SK-N-SH (cell line): ENCODE measurements around the gene MTR. TPM values are rescaled to one million over a fixed set of nuclear protein-coding genes. Genes with fewer than 3 reads are reported as not detected.

ENCODE experiments used
- CTCF ChIA-PET: fragments of 300-600, 350-600 bp; formaldehyde crosslinking; extraction: SDS; loops from one replicate; lab custom pipeline; 2021; lab: Yijun Ruan, JAX
- POLR2A ChIA-PET: fragments of 350-600 bp; sonication (Branson Sonifier 250); formaldehyde crosslinking; extraction: SDS; loops from one replicate; lab custom pipeline; 2020; ENCODE audit warnings: antibody characterized with exemption, inconsistent platforms; lab: Yijun Ruan, JAX
- DNase-seq: peaks from one replicate; pipeline ENCODE4 v3.0.0; 2012
- H2AFZ ChIP-seq: fragments of 200-600 bp; sonication (generic); 2 replicates; pipeline ENCODE4 v1.8.1; 2016; ENCODE audit warnings: antibody characterized with exemption, mild to moderate bottlenecking, low read depth
- H3F3A ChIP-seq: fragments of 200-600 bp; sonication (generic); replicated peaks from 2 replicates; pipeline ENCODE3; 2016; ENCODE audit warnings: antibody characterized with exemption, mild to moderate bottlenecking; ENCODE audit not compliant: insufficient read depth
- H3K27ac ChIP-seq, 2 experiments: fragments of 200-500 bp in 1 of 2; fragments of 200-600 bp in 1 of 2; sonication (Bioruptor generic) in 1 of 2; sonication (generic), shearing (Covaris generic) in 1 of 2; 2 replicates each; pipeline versions ENCODE4 v1.5.1 to v1.6.1; 2014 to 2016; ENCODE audit warnings: low read depth in 2 of 2, inconsistent platforms in 1 of 2, low read length in 1 of 2, mild to moderate bottlenecking in 1 of 2, mixed read lengths in 1 of 2
- H3K27me3 ChIP-seq: fragments of 200-600 bp; sonication (generic), shearing (Covaris generic); 2 replicates; pipeline ENCODE4 v1.6.1; 2016; ENCODE audit warnings: mixed run types; ENCODE audit not compliant: insufficient read depth
- H3K36me3 ChIP-seq, 2 experiments: fragments of 200-500 bp in 1 of 2; fragments of 200-600 bp in 1 of 2; sonication (Bioruptor generic) in 1 of 2; sonication (generic) in 1 of 2; replicated peaks in 1 of 2; 2 replicates each; pipeline versions ENCODE3 to v1.5.1; 2014 to 2016; ENCODE audit warnings: low read length in 1 of 2, mild to moderate bottlenecking in 1 of 2; ENCODE audit not compliant: insufficient read depth in 2 of 2, control insufficient read depth in 1 of 2
- H3K4me1 ChIP-seq, 2 experiments: fragments of 200-500 bp in 1 of 2; fragments of 200-600 bp in 1 of 2; sonication (Bioruptor generic) in 1 of 2; sonication (generic), shearing (Covaris generic) in 1 of 2; 2 replicates each; pipeline versions ENCODE4 v1.5.1 to v1.6.1; 2014 to 2016; ENCODE audit warnings: low read depth in 1 of 2, low read length in 1 of 2, mixed run types in 1 of 2; ENCODE audit not compliant: insufficient read depth in 2 of 2, control insufficient read depth in 1 of 2
- H3K4me2 ChIP-seq: fragments of 200-600 bp; sonication (generic), shearing (Covaris generic); 2 replicates; pipeline ENCODE4 v1.6.1; 2017; ENCODE audit warnings: mixed run types
- H3K4me3 ChIP-seq, 2 experiments: fragments of 200-500 bp in 1 of 2; fragments of 200-600 bp in 1 of 2; sonication (Bioruptor generic) in 1 of 2; sonication (generic), shearing (Covaris generic) in 1 of 2; 2 replicates each; pipeline versions ENCODE4 v1.5.1 to v1.8.1; 2014 to 2016; ENCODE audit warnings: low read depth in 2 of 2, inconsistent platforms in 1 of 2, low read length in 1 of 2, mild to moderate bottlenecking in 1 of 2, mixed read lengths in 1 of 2, moderate library complexity in 1 of 2
- H3K79me2 ChIP-seq: fragments of 200-600 bp; sonication (generic); 2 replicates; pipeline ENCODE4 v1.8.1; 2017; ENCODE audit warnings: mild to moderate bottlenecking; ENCODE audit not compliant: insufficient read depth
- H3K9ac ChIP-seq: fragments of 200-600 bp; sonication (generic); 2 replicates; pipeline ENCODE4 v1.6.1; 2017; ENCODE audit warnings: mixed run types
- H3K9me2 ChIP-seq: fragments of 200-600 bp; sonication (generic); 2 replicates; pipeline ENCODE4 v1.6.1; 2017; ENCODE audit warnings: mixed run types
- H3K9me3 ChIP-seq: fragments of 200-600 bp; sonication (generic); 2 replicates; pipeline ENCODE4 v1.6.1; 2017; ENCODE audit warnings: mixed run types, mild to moderate bottlenecking, moderate library complexity
- H4K20me1 ChIP-seq: fragments of 200-600 bp; sonication (generic); 2 replicates; pipeline ENCODE4 v1.6.1; 2017; ENCODE audit warnings: mild to moderate bottlenecking, mixed run types; ENCODE audit not compliant: insufficient read depth
- CHD2 ChIP-seq: fragments of 150-350 bp; IDR thresholded peaks from 2 replicates; pipeline ENCODE4 v1.6.1; 2018; ENCODE audit warnings: low read length; ENCODE audit not compliant: partially characterized antibody
- EP300 ChIP-seq, 2 experiments: IDR thresholded peaks; 2 replicates each; pipeline versions ENCODE4 v1.4.0 to v1.6.1; 2012; ENCODE audit warnings: borderline replicate concordance in 1 of 2, low read depth in 1 of 2, low read length in 1 of 2
- EZH2phosphoT487 ChIP-seq: fragments of 200-600 bp; sonication (generic); IDR thresholded peaks from 2 replicates; pipeline ENCODE4 v1.6.1; 2017; ENCODE audit warnings: low read depth, mixed run types, mild to moderate bottlenecking, antibody characterized with exemption, moderate library complexity, borderline replicate concordance
- FOSL2 ChIP-seq: IDR thresholded peaks from 2 replicates; pipeline ENCODE4 v1.4.0; 2012; ENCODE audit warnings: low read depth, mild to moderate bottlenecking, moderate library complexity, borderline replicate concordance
- FOXJ3 ChIP-seq: sonication (generic); formaldehyde crosslinking; IDR thresholded peaks from 2 replicates; pipeline ENCODE4 v1.5.1; 2020; ENCODE audit warnings: mild to moderate bottlenecking, missing genetic modification reagents
- GATA2 ChIP-seq: sonication (generic); formaldehyde crosslinking; IDR thresholded peaks from 2 replicates; pipeline ENCODE4 v1.5.0; 2020; ENCODE audit warnings: mild to moderate bottlenecking, missing genetic modification reagents
- MAX ChIP-seq: IDR thresholded peaks from 2 replicates; pipeline ENCODE4 v1.4.0; 2012; ENCODE audit warnings: low read depth
- MXI1 ChIP-seq: IDR thresholded peaks from 2 replicates; pipeline ENCODE4 v1.6.1; 2012; ENCODE audit warnings: mild to moderate bottlenecking, low read depth, low read length, improper control_type of control experiment
- NFIC ChIP-seq: IDR thresholded peaks from 2 replicates; pipeline ENCODE4 v1.4.0; 2012; ENCODE audit warnings: borderline replicate concordance
- RAD21 ChIP-seq: IDR thresholded peaks from 2 replicates; pipeline ENCODE4 v1.6.1; 2012; ENCODE audit warnings: mild to moderate bottlenecking, low read length
- RCOR1 ChIP-seq: fragments of 150-350 bp; IDR thresholded peaks from 2 replicates; pipeline ENCODE4 v1.6.1; 2017; ENCODE audit warnings: antibody characterized with exemption, low read length
- RFX5 ChIP-seq: IDR thresholded peaks from 2 replicates; pipeline ENCODE4 v1.6.1; 2012; ENCODE audit warnings: mild to moderate bottlenecking, improper control_type of control experiment, low read length
- RXRA ChIP-seq: IDR thresholded peaks from 2 replicates; pipeline ENCODE4 v1.4.0; 2012; ENCODE audit warnings: low read depth, mild to moderate bottlenecking, borderline replicate concordance
- TAF1 ChIP-seq: IDR thresholded peaks from 2 replicates; pipeline ENCODE4 v1.6.1; 2012; ENCODE audit warnings: low read depth, mild to moderate bottlenecking, low read length, moderate library complexity, borderline replicate concordance
- TCF12 ChIP-seq: IDR thresholded peaks from 2 replicates; pipeline ENCODE4 v1.4.0; 2012
- TEAD4 ChIP-seq: IDR thresholded peaks from 2 replicates; pipeline ENCODE4 v1.4.0; 2012; ENCODE audit warnings: mild to moderate bottlenecking, borderline replicate concordance; ENCODE audit not compliant: insufficient read depth
- USF1 ChIP-seq: IDR thresholded peaks from 2 replicates; pipeline ENCODE4 v1.4.0; 2012; ENCODE audit warnings: low read depth, borderline replicate concordance
- USF2 ChIP-seq: fragments of 150-350 bp; IDR thresholded peaks from 2 replicates; pipeline ENCODE4 v1.6.1; 2017; ENCODE audit warnings: antibody characterized with exemption, low read length, low read depth, borderline replicate concordance
- YY1 ChIP-seq: IDR thresholded peaks from 2 replicates; pipeline ENCODE4 v1.4.0; 2012; ENCODE audit warnings: low read depth, mild to moderate bottlenecking
- WGBS: methylation state at CpG from one replicate; pipeline ENCODE4 v1.1.6; 2017; ENCODE audit warnings: low lambda C conversion rate; 5-methylcytosine and 5-hydroxymethylcytosine counted together
- polyA plus RNA-seq, 3 experiments: library from polyadenylated mRNA; depleted of rRNA; stranded (reverse); fragments of >200 nt; gene quantifications; 2 replicates each; pipeline ENCODE4 v1.2.3, GENCODE V29; 2012

MTR gene
- polyA plus RNA-seq, 1 of the 3 experiments (the other 2 are of a cell fraction) = 5.4 TPM

- Histone ChIP-seq H3K79me2 (no peaks in the 10 kb centered on the region), H3F3A (no peaks in the 10 kb centered on the region), H3K27me3 (no peaks in the 10 kb centered on the region), H3K9ac (no peak overlapping the region), H2AFZ (no peak overlapping the region), H3K4me1 (no peaks in the 10 kb centered on the region), H3K4me2 (no peak overlapping the region), H3K9me3 (no peaks in the 10 kb centered on the region), H4K20me1 (no peaks in the 10 kb centered on the region), H3K27ac (no peak overlapping the region), H3K36me3 (peaks cover 47 to 85% of the 10 kb centered on the region in 2 experiments), H3K9me2 (no peaks in the 10 kb centered on the region), H3K4me3 (no peak overlapping the region)
- TF ChIP-seq USF1 (no peak), EZH2phosphoT487 (no peak), TCF12 (no peak), GATA2 (CRISPR knock-in tag) (no peak), NFIC (no peak), MXI1 (no peak), TAF1 (no peak), RCOR1 (no peak), RXRA (no peak), EP300 (IDR thresholded peaks at IDR 0.05; ENCODE audit: borderline replicate concordance in 1 of 2, low read depth in 1 of 2, low read length in 1 of 2) (no peak)
- CTCF ChIA-PET = interaction anchor here (0.7 kb wide), 1 partner anchor 12 kb away, joined by 3 read pairs; no protein-coding TSS in a partner anchor
- POLR2A ChIA-PET = no interaction called here
- no peak for DNase-seq
- WGBS = 95% methylated on average over 2 of the region's 2 CpGs
Measured at GRCh38 chr1:236837897-236838296, 42.8 kb downstream of the MTR start.

GRCh38 chr1:236841341-236841740 is 46.2 kb downstream of the MTR start:
- Histone ChIP-seq H3K36me3 (peaks cover 38 to 64% of the 10 kb centered on the region in 2 experiments), H3K4me3 (no peak overlapping the region), H3K27me3 (no peaks in the 10 kb centered on the region), H3K4me1 (peaks cover 0 to 7% of the 10 kb centered on the region in 2 experiments; a peak in 2 of 4 replicates), H3K9ac (no peak overlapping the region), H3K27ac (no peak overlapping the region), H3K9me3 (no peaks in the 10 kb centered on the region), H4K20me1 (no peaks in the 10 kb centered on the region)
- CTCF ChIA-PET = no interaction called here
- WGBS = 97% methylated on average over 2 of the region's 2 CpGs
- POLR2A ChIA-PET = no interaction called here
- TF ChIP-seq CHD2 = no peak
- no peak for TF ChIP-seq FOXJ3
- TF ChIP-seq TAF1 = no peak
- no peak for TF ChIP-seq GATA2 (CRISPR knock-in tag)
- no peak for TF ChIP-seq RAD21
- TF ChIP-seq USF2 = no peak
- no peak for TF ChIP-seq USF1
- TF ChIP-seq MAX = no peak
- no peak for TF ChIP-seq RXRA
- TF ChIP-seq FOSL2 = no peak
- TF ChIP-seq YY1 = no peak
- TF ChIP-seq TEAD4 = no peak
- TF ChIP-seq NFIC = no peak
- no peak for TF ChIP-seq RFX5
- TF ChIP-seq EZH2phosphoT487 = no peak
- TF ChIP-seq MXI1 = no peak
- no peak for TF ChIP-seq EP300 (IDR thresholded peaks at IDR 0.05; ENCODE audit: borderline replicate concordance in 1 of 2, low read depth in 1 of 2, low read length in 1 of 2)
- TF ChIP-seq, all 33 proteins: peak for 0
- Histone ChIP-seq H2AFZ (no peak overlapping the region), H3K4me2 (no peak overlapping the region), H3K79me2 (no peaks in the 10 kb centered on the region), H3F3A (no peaks in the 10 kb centered on the region), H3K9me2 (no peaks in the 10 kb centered on the region)
- DNase-seq = no peak
